GM18909 (cell line): ENCODE measurements around the gene SNAPIN.
"Not testable (repeated sequence)": the region's sequence is repeated elsewhere in the genome, so short reads cannot be mapped to it uniquely, and the experiment has no call there.

Source experiments
- ATAC-seq: cut with Tn5 transposase; IDR thresholded peaks from one replicate; pipeline ENCODE4 v1.9.1; 2021; ENCODE audit warnings: mild to moderate bottlenecking; ENCODE audit not compliant: unreplicated experiment, poor library complexity

SNAPIN gene

DNA sequence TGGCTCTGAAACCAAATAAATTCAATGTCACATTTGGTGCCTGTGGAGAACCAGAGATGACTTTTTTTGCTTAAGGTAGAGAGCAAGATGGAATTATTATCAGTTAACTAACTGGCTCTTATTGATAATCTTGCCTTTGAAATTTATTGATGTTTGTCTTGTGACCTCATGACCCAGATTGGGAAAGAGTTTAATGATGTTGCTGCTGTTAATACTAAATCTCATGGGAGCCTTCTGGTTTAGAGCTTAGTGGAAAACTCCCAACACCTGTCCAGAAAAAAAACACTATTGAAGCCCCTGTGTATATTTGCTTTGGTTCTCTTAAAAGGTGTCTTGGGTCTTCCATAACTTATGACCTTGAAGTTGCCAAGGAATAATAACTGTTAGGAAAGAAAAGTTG is 14.7 kb upstream of the SNAPIN start:
- no peak for ATAC-seq

DNA sequence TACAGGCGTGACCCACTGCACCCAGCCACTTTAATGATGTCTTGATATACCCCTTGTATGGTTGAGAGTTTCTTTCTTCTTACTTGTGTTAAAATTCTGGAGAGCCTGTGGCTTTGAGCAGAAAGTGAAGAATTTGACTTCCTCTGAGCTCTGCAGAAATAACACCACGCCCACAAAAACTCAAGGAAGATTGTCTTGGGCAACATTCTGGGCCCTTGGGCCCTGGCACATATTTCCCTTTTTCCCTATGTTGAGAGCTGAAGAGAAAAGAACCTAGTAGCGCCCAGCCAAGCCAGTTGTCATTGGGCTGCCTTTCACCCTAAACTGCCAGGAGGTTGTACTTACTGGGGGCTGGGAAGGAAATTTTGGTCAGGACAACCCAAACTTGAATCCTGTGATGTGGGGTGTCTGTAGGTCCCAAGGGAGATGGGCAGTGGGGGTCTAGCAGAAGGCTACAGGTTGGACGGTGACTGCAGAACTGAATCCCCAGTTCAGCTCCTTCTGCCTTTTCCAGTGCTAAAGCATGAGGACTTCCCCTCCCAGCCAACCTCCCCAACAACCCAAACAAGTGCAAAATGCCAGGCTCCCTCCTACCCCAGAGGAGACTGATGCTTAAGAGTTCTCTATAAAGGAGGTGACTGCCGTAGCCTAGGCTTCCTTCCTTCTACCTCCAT is 11.7 kb upstream of the SNAPIN start:
- ATAC-seq, result no peak

DNA sequence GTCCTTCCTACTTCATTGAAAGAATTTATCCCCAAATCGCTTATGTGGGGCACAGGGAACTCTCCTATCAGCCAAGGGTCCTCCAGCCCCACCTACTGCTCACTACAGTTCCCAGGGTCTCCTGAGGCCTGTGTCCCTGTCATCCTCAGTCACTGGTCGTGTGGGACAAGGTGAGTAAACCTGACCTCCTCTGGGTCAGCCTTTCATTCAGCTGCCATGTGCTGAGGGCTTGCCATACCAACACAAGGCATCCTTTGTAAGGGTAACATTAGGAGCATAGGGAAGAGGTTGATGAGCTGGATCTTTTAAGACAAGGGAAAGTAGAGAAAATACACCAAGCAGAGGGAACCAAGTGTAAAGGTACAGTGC is 11.2 kb upstream of the SNAPIN start:
- ATAC-seq, result no peak

DNA sequence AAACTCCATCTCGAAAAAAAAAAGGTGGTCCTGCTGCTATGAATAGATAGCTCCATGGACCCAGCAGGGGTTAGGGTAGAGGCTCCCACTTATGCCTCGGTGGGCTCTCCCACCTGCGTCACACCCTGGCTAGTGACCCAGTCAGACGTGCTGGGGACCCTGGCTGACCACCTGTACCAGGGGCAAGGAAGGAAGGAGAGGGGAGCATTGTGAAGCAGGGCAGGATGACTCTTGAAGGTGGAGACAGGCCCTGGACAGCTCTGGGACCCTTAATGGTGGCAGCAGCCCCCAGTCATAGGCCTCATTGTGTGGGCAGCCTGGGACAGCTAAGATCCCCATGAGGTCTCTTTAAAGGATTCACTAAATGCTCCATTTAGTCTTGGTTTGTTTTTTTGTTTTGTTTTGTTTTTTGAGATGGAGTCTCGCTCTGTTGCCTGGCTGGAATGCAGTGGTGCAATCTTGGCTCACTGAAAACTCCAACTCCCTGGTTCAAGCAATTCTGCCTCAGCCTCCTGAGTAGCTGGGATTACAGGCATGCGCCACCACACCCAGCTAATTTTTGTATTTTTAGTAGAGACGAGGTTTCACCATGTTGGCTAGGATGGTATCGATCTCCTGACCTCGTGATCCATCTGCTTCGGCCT is 10.4 kb upstream of the SNAPIN start:
- no peak for ATAC-seq

DNA sequence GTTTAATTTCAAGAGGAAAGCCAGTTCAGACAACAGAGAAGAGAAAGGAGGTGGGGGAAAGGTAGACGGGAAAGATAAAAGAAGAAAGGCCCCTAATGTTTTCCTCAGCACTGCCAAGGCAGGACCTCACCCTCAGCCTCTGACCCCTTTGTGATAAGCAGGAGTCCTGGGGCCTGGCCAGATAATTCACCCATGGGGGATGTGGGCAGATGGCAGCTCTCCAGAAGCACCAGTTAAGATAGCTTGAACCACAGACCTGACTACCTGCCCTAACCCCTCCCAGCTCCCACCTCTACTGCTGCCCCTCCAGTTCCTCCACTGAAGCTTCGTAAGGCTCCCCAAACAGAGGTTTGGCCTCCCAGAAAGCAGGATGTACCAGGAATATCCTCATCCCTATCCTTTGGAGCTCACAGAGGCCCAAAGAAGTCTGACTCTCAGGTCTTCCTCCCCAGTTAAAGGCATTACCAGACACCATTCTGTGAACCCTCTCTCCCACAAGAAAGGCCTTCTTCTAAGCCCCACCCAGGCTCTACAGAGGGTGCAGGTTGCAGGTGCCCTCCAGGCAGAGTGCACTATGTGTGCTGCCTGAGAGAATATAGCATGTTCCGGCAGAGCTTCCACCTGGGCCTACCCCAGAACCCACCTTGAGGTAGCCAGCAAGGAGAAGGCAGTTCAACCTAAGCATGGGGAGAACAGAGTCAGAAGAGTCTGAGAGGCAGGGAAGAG is 9.2 kb upstream of the SNAPIN start:
- ATAC-seq, result no peak

DNA sequence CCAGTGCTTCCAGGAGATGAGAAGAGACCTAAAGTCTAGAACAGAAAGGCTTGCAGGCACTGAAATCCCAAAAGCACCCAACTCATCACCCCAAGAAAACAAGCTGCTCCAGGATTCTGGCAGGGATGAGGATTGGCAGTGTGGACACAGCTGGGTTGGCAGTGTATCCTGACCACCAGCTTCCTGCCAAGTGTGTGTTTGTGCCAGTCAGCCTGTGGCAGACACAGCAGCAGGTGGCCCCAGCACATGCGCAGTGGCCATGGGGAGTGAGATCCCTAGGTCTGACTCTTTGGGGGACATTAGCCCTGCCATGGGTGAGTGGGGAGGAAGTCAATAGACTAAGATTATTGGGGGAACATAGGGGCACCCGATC is 8.7 kb upstream of the SNAPIN start:
- ATAC-seq, result no peak

DNA sequence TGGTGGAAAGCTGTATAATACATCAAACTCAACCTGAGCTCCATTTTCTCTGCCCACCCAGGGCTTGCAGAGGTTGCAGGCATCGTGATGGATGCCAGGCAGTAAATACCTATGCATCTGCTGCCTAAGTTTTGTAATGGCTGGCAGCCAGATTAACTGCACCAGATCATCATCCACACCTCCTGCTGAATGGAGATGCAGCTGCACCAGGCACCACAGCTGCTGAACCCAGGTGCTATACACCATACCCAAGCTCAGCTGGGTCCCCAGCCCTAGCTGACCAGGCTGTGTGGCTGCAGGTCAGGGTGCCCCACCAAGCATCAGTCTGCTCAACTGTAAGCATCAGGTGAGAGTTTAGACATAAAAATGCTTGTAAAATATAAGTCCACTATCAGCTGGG is 6.7 kb upstream of the SNAPIN start:
- no peak for ATAC-seq

DNA sequence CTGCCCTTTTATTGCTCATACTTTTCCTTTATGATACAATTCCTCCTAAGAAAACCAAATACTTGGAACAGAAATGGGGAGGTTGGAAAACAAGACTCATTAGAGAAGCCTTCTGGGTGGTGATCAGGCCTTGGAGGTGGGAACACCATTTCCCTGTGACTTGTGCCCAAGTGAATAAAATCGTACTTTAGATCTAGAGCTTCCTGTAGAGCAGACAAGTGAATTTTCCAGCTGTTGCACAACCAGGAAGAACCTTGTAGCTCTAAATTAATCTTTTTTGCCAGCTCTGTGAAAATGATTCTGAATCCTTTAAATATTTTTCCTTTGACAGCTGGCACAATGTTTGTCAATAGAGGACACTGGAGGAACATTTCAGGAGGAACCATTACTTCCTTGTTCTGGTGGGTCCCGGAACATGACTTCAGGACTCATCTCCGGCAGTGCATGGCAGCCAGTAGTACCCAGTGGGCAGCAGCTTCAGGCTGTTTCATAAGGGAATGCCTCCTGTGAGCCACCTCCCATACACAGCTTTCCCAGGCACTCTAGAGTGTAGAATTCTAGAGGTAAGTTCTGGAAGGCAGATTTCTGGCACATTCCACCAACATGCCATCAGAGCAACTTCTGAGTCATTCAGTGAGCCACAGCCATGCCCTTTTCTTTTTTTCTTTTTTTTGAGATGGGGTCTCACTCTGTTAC is 5.5 kb upstream of the SNAPIN start:
- no peak for ATAC-seq

DNA sequence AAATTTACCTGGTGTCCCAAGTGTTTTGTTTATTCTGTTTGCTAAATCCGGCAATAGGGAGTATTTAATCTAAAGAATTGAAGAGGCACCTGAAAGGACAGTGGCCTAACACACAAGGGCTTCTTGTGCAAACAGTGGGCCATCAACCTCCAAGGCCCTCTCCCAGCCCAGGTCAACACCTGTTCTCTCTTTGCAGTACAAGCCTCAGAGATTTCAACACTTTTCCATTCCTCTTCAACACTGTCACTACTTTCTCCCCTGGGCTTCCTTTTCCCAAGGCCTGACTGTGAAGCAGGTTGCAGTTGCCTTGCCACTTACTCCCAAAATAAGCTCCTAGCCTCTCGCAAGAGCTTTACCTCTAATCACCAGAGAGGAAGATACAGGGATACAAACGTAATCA is 3.2 kb upstream of the SNAPIN start:
- no peak for ATAC-seq

DNA sequence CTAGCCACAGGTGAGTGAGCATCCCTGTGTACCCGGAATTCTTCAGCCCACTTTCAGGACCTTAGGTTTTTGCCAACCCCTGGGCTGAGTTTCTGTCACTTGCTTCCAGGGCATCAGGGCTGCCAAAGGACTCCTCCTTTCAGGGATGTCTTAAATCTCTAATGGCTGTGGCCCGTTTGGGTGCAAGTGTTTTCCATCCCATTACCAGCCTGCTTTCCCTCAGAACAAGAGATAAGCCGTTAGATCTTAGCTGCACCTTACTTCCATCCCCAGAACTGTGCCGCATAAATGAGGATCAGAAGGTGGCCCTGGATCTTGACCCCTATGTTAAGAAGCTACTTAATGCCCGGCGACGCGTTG is 652 bp downstream of the SNAPIN start:
- no peak for ATAC-seq

DNA sequence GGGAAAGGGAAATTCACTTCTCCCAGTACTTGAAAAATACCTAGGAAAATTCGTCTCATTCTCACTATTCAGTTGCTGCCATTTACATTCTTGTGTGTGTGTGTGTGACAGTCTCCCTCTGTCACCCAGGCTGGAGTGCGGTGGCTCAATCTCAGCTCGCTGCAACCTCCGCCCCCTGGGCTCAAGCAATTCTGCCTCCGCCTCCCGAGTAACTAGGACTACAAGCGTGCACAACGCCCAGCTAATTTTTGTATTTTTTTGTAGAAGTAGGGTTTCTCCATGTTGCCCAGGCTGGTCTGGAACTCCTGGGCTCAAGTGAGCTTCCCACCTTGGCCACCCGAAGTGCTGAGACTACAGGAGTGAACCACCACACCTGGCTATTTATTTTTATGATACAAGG is 1.2 kb downstream of the SNAPIN start:
- ATAC-seq, result no peak

DNA sequence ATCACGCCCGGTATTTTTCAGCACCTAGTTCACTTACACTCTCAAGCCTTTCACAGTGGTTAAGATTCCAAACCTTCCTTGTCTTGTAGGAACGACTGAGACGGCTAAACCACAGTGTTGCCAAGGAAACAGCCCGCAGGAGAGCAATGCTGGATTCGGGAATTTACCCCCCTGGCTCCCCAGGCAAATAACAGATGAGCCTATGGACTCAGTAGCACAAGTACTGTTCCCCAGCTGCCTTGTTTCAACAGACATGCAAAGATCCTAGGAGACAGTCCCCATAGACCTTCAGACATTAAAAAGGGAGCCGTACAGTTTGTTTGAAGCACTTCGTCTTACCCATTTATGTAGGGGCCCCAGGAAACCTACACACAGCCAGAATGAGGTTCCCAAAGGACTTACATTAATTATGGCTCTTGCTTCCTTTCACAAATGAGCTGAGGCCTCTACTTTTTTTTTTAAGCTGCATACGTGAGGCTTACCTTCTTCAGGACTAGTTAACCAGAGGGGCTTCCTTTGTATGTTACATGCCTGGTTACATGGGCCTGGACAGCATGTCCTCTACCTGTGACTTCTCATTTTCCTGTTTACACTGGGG is 2.7 kb downstream of the SNAPIN start:
- no peak for ATAC-seq

DNA sequence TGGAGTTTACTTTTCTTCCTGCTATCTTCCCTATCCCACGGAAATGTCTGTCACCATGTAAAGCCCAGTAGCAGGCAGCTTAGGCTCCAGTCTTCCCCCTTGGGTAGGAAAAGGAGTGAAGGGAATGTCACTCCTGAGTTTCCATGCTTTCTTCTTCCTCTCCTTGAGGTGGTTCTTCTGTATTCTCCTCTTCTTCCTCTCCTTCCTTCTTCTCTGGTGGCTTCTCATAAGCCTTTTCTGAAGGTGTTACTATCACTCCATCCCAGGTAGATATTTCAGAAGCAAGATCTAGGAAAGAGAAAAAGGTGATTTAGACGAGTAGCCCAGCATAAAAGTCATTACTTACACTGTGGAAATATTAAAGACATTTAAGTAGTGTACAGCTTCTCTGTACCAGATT is 3.8 kb downstream of the SNAPIN start:
- no peak for ATAC-seq

DNA sequence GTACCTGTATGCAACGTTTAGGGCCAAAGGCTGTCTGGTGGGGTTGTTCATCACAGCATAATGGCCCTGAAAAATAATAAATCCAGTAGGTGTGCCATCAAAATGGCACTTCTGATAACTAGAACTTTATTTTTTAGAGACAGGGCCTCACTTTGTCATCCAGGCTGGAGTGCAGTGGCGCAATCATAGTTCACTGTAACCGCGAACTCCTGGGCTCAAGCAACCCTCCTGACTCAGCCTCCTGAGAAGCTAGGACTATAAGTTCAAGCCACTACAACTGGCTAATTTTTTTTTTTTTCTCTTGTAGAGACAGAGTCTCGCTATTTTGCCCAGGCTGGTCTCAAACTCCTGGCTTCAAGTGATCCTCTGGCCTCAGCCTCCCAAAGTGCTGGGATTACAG is 4.7 kb downstream of the SNAPIN start:
- no peak for ATAC-seq

DNA sequence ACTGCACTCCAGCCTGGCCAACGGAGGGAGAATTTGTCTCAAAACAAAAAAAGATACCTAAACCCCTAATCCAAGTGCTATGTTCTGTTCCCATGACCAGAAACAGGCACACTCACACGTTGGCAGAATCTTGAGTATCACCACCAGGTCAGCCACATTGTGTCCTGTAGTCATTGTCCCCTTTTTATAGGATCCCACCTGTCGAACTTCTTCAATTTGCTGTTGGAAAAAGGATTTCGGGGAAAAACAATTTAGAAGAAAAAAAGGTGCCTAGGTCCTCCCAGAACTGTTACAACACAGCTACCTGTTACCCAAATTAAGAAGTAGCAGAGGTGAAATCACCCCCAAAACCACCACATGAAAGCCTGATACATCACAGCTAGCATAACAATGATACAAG is 8.9 kb downstream of the SNAPIN start:
- no peak for ATAC-seq

DNA sequence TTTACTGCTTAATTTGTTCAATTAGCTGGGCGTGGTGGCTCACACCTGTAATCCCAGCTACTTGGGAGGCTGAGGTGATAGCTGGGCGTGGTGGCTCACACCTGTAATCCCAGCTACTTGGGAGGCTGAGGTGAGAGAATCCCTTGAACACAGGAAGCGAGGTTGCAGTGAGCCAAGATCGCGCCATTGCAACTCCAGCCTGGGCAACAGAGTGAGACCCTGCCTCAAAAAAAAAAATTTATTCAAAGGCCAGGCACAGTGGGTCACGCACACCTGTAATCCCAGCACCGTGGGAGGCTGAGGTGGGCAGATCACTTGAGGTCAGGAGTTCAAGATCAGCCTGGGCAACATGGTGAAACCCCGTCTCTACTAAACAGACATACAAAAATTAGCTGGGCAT is 10.2 kb downstream of the SNAPIN start:
- ATAC-seq, result not testable (repeated sequence)

DNA sequence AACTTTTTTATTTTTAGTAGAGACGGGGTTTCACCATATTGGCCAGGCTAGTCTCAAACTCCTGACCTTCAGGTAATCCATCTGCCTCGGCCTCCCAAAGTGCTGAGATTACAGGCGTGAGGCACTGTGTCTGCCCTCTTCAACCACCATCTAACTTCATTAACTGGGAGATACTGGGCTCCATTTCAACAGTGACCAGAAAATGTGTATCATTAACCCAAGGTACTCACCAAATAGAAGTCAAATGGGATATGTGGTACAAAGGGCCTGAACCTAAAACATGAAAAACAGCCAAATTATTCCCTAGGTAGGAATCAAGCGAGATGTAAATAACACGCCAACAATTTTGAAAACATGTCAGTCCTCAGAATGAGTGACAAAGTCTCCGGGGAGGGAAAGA is 11.1 kb downstream of the SNAPIN start:
- ATAC-seq, result no peak

DNA sequence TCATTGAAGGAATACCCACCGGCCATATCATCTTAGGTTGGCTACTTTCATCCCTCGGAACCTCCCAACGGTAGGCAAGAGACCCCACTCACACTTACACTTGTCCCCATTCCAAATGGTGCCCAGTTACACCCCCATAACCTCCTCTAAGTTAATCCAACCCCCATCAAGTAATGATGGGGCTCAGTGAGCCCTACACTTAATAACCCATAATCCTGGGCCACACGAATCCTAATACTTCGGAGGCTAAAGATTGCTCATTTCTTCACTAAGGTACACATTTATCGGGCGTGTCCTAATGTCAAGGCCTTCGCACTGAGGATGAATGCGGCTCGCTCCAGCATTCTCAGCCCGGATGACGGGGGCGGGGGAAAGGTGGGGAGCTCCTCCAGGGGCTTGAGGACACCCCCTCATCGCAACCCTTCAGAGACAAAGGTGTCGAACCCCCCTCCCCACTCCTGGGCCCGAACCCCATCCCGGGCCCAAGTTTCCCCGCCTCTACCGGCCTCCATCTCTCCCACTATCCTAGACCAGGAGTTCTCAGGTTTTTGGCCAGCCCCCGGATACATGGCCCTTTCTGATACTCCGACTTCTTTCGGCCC is 11.9 kb downstream of the SNAPIN start:
- ATAC-seq, result no peak

DNA sequence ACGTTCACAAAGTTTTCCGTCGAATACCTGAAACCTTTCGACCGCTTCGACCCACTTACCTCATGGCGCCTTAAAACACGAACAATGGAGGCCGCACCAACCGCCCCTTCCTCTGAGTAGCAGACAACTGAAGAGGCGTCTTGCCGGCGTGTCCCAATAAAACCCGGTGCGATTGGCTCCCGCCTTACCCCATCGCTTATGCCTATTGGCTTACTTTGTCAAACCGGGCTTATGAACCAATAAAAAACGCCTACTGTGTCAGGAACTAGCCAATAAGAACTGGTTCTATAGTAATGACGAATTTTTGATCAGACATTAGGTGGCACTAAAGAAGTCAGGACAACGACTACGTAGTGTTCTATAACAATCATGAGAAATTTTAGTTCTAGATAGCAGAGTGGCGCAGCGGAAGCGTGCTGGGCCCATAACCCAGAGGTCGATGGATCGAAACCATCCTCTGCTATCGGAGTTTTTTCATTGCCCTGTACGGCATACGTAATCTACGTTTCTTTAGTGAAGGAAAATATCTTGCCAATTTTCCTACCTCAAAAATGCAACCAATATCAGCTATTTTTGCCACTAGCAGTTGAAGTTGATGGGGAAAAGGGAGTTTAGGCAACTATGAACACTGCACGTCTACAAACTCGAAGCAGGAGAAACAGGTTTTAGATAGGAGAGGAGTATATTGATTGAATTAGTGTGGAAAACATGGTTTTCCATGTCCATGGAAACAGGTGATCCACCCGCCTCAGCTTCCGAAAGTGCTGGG is 12.5 kb downstream of the SNAPIN start, which contains the start of gene ILF2:
ILF2 (minus strand) TSS at position 135 of the 769 bp plus-strand sequence; CDS start at position 64, 71 bp downstream.
- ATAC-seq, result peak; percentile 92
